IPS-NIHi7 (cell line): ENCODE results near the gene SLC29A3.
"Not testable (repeated sequence)": the region's sequence is repeated elsewhere in the genome, so short reads cannot be mapped to it uniquely, and the experiment has no call there.

ENCODE experiments used
- DNase-seq: peaks from one replicate; pipeline ENCODE4 v3.0.0; 2012; ENCODE audit warnings: mixed read lengths; ENCODE audit errors: extremely low spot score

Gene SLC29A3

GRCh38 chr10:71345694-71346093, 26.6 kb downstream of the SLC29A3 start:
- no peak for DNase-seq

- no peak for DNase-seq
Measured at GRCh38 chr10:71346731-71347130, 27.7 kb downstream of the SLC29A3 start.

GRCh38 chr10:71347587-71348395, 28.7 kb downstream of the SLC29A3 start:
- DNase-seq: no peak

- no peak for DNase-seq
Measured at GRCh38 chr10:71348850-71349249, 29.8 kb downstream of the SLC29A3 start.

- no peak for DNase-seq
Measured at GRCh38 chr10:71349406-71349805, 30.3 kb downstream of the SLC29A3 start.

GRCh38 chr10:71351087-71351486, 32.0 kb downstream of the SLC29A3 start:
- no peak for DNase-seq

- DNase-seq: no peak
Measured at GRCh38 chr10:71351628-71352319, 32.7 kb downstream of the SLC29A3 start.

GRCh38 chr10:71353639-71354038, 34.6 kb downstream of the SLC29A3 start:
- DNase-seq: no peak

- DNase-seq: no peak
Measured at GRCh38 chr10:71354776-71355175, 35.7 kb downstream of the SLC29A3 start.

- no peak for DNase-seq
Measured at GRCh38 chr10:71355886-71356285, 36.8 kb downstream of the SLC29A3 start.

- DNase-seq: no peak
Measured at GRCh38 chr10:71357792-71358265, 38.8 kb downstream of the SLC29A3 start.

- no peak for DNase-seq
Measured at GRCh38 chr10:71358277-71358676, 39.2 kb downstream of the SLC29A3 start.

- not testable (repeated sequence) for DNase-seq
Measured at GRCh38 chr10:71358906-71359305, 39.8 kb downstream of the SLC29A3 start.

- DNase-seq: no peak
Measured at GRCh38 chr10:71359364-71360046, 40.4 kb downstream of the SLC29A3 start.

- no peak for DNase-seq
Measured at GRCh38 chr10:71360735-71361134, 41.7 kb downstream of the SLC29A3 start.

GRCh38 chr10:71361581-71361980, 42.5 kb downstream of the SLC29A3 start:
- no peak for DNase-seq

- no peak for DNase-seq
Measured at GRCh38 chr10:71362141-71362540, 43.1 kb downstream of the SLC29A3 start.

GRCh38 chr10:71363936-71364335, 44.9 kb downstream of the SLC29A3 start:
- no peak for DNase-seq

- DNase-seq: no peak
Measured at GRCh38 chr10:71365366-71365765, 46.3 kb downstream of the SLC29A3 start.

- no peak for DNase-seq
Measured at GRCh38 chr10:71366690-71367089, 47.6 kb downstream of the SLC29A3 start.

GRCh38 chr10:71367271-71367670, 48.2 kb downstream of the SLC29A3 start:
- DNase-seq: no peak

- no peak for DNase-seq
Measured at GRCh38 chr10:71368176-71368575, 49.1 kb downstream of the SLC29A3 start.
